ENCODE results near the gene KLF2. TPM values are rescaled to one million over a fixed set of nuclear protein-coding genes. Genes with fewer than 3 reads are reported as not detected.

Gene KLF2
- total RNA-seq, 1 donor: 3.0 TPM

DNA sequence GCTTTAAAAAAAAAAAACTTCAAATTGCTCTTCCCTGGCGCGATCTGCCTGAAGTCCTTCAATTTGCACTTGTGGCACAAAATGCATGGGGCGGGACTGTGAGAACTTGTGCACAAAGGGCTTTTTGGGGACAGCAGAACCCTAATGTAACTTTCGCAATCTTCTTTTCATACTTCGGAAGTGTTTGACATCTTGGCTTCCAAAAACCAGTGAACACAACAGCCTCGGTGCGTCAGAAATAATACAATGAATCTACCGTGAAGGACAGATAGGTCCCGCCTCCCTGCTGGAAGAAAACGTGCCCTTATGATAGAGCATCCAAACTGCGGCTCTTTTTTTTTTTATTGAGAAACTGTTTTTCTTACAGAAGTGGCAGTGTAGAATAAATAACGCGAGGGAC lies 36.6 kb downstream of the KLF2 start:
- DNase-seq (ENCODE audit: low read depth): no peak
- H3K4me3 ChIP-seq (ENCODE audit: low read depth, low read length): no peak overlapping the region
- TF ChIP-seq, protein P1, sequence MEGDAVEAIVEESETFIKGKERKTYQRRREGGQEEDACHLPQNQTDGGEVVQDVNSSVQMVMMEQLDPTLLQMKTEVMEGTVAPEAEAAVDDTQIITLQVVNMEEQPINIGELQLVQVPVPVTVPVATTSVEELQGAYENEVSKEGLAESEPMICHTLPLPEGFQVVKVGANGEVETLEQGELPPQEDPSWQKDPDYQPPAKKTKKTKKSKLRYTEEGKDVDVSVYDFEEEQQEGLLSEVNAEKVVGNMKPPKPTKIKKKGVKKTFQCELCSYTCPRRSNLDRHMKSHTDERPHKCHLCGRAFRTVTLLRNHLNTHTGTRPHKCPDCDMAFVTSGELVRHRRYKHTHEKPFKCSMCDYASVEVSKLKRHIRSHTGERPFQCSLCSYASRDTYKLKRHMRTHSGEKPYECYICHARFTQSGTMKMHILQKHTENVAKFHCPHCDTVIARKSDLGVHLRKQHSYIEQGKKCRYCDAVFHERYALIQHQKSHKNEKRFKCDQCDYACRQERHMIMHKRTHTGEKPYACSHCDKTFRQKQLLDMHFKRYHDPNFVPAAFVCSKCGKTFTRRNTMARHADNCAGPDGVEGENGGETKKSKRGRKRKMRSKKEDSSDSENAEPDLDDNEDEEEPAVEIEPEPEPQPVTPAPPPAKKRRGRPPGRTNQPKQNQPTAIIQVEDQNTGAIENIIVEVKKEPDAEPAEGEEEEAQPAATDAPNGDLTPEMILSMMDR (IDR thresholded peaks at IDR 0.05; ENCODE audit: insufficient read depth, low read depth, low read length): no peak

DNA sequence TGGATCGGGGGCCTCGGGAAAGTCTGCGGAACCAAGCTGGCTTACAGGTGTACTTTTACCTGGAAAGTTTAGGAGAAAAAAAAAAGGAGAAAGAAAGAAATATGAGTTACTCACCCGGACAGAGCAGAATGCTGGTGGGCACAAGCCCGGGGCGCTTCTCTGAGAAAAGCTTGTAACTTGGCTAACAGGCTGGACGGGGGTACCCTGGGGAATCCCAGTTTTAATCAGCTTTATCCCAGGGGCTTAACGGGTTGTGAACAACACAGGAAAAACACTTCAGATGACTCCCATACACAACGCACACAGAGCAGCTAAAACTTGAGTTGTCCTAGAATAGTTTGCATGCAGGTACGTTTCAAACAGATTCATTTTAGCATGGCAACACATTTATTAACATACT lies 37.3 kb downstream of the KLF2 start:
- TF ChIP-seq, protein P1 (IDR thresholded peaks at IDR 0.05; ENCODE audit: insufficient read depth, low read depth, low read length): no peak
- H3K4me3 ChIP-seq (ENCODE audit: low read depth, low read length): no peak overlapping the region
- no peak for DNase-seq (ENCODE audit: low read depth)

DNA sequence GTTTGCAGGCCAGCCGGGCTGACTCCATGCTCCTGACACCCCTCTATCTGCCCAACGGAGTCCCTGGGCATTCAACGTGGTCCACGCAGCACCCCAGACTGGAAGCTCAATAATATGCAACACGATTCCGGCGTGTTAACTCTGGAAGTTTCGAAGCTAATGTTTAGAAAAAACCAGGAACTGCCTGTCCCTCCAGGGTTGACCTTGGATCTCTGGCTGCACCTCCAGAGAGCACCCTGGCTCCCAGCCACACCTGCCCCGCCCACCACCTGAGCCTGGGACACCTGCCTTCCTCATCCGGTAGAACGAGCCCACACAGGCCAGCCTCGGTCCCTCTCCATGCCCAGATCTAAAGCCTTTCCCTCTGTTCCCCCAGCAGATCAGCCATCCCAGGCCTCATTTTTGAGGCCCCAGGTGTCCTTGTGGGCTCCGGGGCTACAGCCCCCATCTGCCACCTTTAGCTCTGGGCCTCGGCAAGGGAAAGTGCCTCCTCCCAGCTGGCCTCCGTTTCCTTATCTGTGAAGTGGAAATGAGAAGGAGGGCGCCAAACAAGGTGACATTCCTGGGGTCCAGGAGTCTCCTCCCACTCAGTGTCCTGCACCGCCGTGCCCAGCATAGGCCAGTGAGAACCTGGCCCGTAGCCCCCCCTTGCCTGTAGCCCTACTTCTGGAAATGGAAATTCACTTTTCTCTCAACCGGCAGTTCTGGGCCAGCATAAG lies 38.7 kb downstream of the KLF2 start:
- no peak overlapping the region for H3K4me3 ChIP-seq (ENCODE audit: low read depth, low read length)
- DNase-seq (ENCODE audit: low read depth): no peak
- TF ChIP-seq, protein P1 (IDR thresholded peaks at IDR 0.05; ENCODE audit: insufficient read depth, low read depth, low read length): no peak

DNA sequence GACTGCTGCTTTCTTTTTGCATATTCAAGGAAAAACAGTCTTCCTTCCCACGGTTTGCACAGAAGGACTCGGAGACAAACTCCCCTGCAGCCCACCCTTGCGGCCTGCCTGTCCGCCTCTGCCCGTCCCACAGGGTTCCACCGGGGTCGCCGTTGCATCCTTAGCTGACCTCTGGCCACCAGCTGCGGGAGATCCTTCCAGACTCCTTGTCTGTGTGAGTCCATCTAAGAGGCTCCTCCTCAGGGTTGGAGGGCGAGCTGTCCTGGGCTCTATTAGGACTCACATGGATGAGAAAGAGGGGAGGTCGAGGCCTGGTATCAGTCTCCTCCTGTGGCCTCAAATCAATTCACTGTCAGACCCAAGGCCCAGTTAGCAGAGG lies 39.2 kb downstream of the KLF2 start:
- no peak for DNase-seq (ENCODE audit: low read depth)
- TF ChIP-seq, protein P1 (IDR thresholded peaks at IDR 0.05; ENCODE audit: insufficient read depth, low read depth, low read length): no peak

DNA sequence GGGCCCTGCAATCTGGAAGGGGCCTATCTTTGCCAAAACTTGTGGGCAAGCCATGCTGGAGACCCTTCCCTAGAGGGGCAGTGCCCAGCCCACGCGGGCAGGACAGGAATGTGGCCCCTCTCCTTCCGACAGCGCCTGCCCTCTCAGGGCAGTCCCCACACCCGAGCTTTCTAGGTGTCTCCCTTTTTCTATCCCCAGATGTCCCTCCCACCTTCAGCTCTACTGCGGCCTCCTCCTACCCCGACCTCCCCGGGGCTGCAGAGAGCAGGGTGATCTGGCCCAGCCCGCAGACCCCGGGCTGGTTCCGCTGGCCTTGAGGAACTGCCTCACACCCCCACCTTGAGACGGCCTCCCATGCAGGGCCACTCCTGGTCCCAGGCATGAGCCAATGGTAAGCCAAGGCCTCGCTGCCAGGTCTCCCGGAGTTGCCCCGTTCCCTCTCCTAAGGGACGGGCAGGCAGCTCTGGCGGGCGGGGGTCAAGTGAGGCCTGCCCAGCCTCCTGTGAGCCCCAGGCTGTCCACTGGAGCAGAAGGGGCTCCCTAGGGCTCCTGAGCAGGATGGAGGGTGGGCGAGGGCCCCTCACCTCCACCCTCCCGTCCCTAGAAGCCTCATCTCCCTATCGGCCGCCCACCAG lies 39.7 kb downstream of the KLF2 start:
- TF ChIP-seq, protein P1 (IDR thresholded peaks at IDR 0.05; ENCODE audit: insufficient read depth, low read depth, low read length): no peak
- DNase-seq (ENCODE audit: low read depth): no peak
- no peak overlapping the region for H3K4me3 ChIP-seq (ENCODE audit: low read depth, low read length)

More for the DNA sequence above, 39.2 kb downstream of the KLF2 start:
- no peak overlapping the region for H3K4me3 ChIP-seq (ENCODE audit: low read depth, low read length)

DNA sequence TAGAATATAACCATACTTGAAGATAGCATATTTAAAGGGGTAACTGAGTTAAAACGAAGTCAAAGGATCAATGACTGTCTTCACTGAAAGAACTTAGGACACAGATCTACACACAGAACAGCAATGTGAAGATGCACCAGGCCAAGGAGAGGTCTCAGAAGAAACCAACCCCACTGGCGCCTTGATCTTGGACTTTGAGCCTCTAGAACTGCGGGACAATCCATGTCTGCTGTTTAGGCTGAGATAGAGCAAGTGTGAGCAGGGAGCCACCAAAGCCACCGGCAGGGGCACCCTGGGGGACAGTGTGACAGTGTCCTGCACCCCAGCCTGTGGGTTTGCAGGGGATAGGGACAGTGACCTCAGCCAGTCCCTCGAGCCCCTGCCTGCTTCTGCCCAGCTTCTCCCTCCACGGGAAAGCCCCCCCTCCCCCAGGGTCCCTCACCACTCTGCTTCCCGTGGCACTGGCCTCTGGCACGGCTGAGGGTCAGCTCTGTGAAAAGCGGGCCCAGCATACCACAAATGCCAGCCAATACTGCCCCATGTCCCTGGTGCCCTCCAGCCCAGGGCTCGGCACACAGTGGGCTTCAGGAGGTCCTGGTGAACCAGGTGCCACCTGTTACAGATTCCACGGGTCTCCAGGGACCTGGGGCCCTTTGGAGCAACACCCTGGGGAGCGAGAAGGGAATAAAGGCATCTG lies 40.8 kb downstream of the KLF2 start:
- no peak overlapping the region for H3K4me3 ChIP-seq (ENCODE audit: low read depth, low read length)
- TF ChIP-seq, protein P1 (IDR thresholded peaks at IDR 0.05; ENCODE audit: insufficient read depth, low read depth, low read length): no peak
- no peak for DNase-seq (ENCODE audit: low read depth)

Data from fibroblast of villous mesenchyme (primary cell).